Activated T-cell treated with anti-CD3 and anti-CD28 coated beads, Interleukin-2, amount 50 U/mL, for 72 hours (primary cell): ENCODE data around the gene CZIB. TPM values are rescaled to one million over a fixed set of nuclear protein-coding genes. Genes with fewer than 3 reads are reported as not detected.

Experiments used
- ATAC-seq, 2 donors: fragments of 150-1000 bp; cut with Tn5 transposase; replicated peaks in 1 of 2; 2 replicates each; pipeline ENCODE4 v1.10.0; 2021; ENCODE audit warnings: moderate library complexity in 2 of 2, mild to moderate bottlenecking in 1 of 2
- DNase-seq, 2 donors: peaks; one replicate each; pipeline ENCODE4 v3.0.0; 2021 to 2022; ENCODE audit warnings: mixed read lengths in 1 of 2
- H3K27ac Mint-ChIP-seq: one replicate; pipeline ENCODE4 v1.8.0; 2022; ENCODE audit warnings: mild to moderate bottlenecking, moderate library complexity, mixed read lengths
- H3K27me3 Mint-ChIP-seq: one replicate; pipeline ENCODE4 v1.8.0; 2022; ENCODE audit warnings: low read depth, mixed read lengths
- H3K36me3 Mint-ChIP-seq, 2 donors: one replicate each; pipeline ENCODE4 v1.8.0; 2022; ENCODE audit warnings: mixed read lengths in 2 of 2, mild to moderate bottlenecking in 1 of 2; ENCODE audit not compliant: insufficient read depth in 2 of 2
- H3K4me1 Mint-ChIP-seq: one replicate; pipeline ENCODE4 v1.8.0; 2022; ENCODE audit warnings: low read depth, mixed read lengths
- H3K4me3 Mint-ChIP-seq, 2 donors: one replicate each; pipeline ENCODE4 v1.8.0; 2022; ENCODE audit warnings: mild to moderate bottlenecking in 2 of 2, mixed read lengths in 2 of 2, moderate library complexity in 2 of 2
- H3K9me3 Mint-ChIP-seq, 2 donors: one replicate each; pipeline ENCODE4 v1.8.0; 2022; ENCODE audit warnings: mixed read lengths in 2 of 2
- total RNA-seq, 2 donors: library from RNA; stranded (reverse); gene quantifications; one replicate each; pipeline ENCODE4 v1.2.3, GENCODE V29; 2022

The CZIB gene
- total RNA-seq, result 10 to 100 TPM; 43.1 to 43.4 TPM

DNA sequence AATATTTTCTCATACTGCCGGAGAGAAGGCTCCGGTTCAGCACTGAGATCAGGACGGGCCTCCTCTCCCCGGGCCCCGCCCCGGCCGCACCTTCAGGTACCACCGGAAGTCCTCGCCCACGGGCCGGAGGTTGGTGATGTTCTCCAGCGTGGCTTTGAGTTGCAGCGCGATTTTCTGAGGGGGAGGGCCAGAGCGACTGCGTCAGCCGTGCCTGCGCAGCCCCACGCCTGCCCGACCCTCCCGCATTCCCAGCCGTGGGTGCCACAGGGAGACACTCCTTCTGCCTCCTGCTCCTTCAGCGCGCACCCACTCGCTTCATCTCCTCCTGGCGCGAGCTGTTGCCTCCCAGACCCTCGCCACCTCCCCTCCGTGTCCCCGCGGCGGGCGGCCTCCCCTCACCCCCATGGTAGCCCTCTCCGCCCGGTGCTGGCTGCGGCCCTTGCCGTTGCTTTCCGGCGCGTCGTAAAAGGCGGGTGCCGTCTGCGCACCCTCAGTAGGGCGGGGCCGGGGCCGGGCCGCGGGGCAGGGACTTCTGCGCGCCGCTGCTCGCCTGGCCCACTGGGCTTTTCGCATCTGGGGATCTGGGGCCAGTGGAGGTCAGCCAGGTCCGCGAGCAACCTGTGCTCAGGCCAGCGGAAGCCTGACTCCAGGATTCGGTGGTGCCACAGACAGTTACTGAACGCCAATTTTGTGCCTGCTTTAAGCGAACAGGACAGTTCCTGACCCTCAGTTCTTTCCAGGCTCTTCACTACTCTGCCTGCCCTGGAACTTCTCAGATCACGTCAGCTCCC lies at the start of gene CZIB:
TSS of gene CZIB (minus strand) at position 464 of the 791 bp plus-strand sequence. CDS start at position 405, 59 bp downstream.
- H3K4me1 Mint-ChIP-seq, result peaks cover 37% of the 10 kb centered on the region
- no peaks in the 10 kb centered on the region for H3K9me3 Mint-ChIP-seq
- ATAC-seq (peak; percentile 93 to 94), DNase-seq (peak; percentile 96 to 98)
- H3K27ac Mint-ChIP-seq, result peak within 1 kb of the TSS; percentile 94
- peaks cover 0 to 1% of the 10 kb centered on the region in 2 donors for H3K36me3 Mint-ChIP-seq
- peak within 1 kb of the TSS; percentile 87 for H3K4me3 Mint-ChIP-seq
- no peaks in the 10 kb centered on the region for H3K27me3 Mint-ChIP-seq

DNA sequence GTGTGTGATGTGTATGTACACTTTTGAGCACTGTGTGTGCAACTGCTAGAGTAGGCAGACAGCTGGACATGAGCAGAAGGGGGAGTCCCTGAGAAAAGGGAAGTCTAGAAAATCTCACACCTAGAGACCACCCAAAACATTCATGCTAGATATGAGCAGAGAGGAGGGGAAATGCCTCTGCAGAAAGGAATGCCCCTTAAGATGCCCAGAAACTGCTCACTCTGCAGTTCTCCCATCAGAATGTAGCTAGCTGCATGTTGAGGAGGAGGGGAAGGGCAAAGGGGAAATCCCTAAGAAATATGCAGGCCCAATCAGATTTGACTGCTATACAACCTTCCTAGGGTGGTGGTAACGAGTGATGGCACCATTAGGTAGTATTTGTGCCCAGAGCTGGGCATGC lies 49.7 kb upstream of the CZIB start:
- Mint-ChIP-seq H3K4me1 (peaks cover 5% of the 10 kb centered on the region), H3K4me3 (no peak overlapping the region), H3K9me3 (no peaks in the 10 kb centered on the region), H3K27me3 (no peaks in the 10 kb centered on the region), H3K36me3 (peaks cover 12 to 17% of the 10 kb centered on the region in 2 donors), H3K27ac (no peak overlapping the region)
- ATAC-seq, result peak in 1 of 2 donors; percentile 32
- DNase-seq, result no peak

- Mint-ChIP-seq H3K27me3 (no peaks in the 10 kb centered on the region), H3K36me3 (peaks cover 14 to 25% of the 10 kb centered on the region in 2 donors), H3K27ac (no peak overlapping the region), H3K4me1 (peaks cover 5% of the 10 kb centered on the region), H3K9me3 (no peaks in the 10 kb centered on the region), H3K4me3 (no peak overlapping the region)
- ATAC-seq (no peak), DNase-seq (no peak)
Observed at GRCh38 chr1:53267761-53268160, 47.3 kb upstream of the CZIB start.

DNA sequence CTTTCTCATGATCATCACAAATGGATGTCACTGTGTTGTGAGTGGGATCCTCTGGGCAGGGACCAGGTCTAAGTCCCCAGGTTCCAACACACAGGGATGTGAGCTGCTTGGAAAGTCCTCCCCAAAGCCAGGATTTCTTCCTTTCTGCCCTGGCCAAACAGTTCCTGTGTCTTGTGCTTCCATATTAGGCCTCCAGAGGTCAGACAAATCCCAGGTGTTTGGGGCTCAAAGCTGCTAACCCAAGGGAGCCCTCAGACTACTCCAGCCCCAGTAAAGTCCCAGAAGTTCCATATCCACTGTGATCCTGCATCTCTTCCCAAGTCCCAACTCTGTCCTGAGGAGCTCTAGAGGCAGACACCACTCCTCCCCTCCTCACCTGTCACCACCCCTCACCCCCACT lies 45.6 kb upstream of the CZIB start:
- H3K27me3 Mint-ChIP-seq, result no peaks in the 10 kb centered on the region
- H3K4me1 Mint-ChIP-seq, result peaks cover 5% of the 10 kb centered on the region
- H3K27ac Mint-ChIP-seq, result no peak overlapping the region
- H3K4me3 Mint-ChIP-seq, result no peak overlapping the region
- H3K9me3 Mint-ChIP-seq, result no peaks in the 10 kb centered on the region
- DNase-seq (no peak), ATAC-seq (no peak)
- H3K36me3 Mint-ChIP-seq, result peaks cover 14 to 26% of the 10 kb centered on the region in 2 donors

DNA sequence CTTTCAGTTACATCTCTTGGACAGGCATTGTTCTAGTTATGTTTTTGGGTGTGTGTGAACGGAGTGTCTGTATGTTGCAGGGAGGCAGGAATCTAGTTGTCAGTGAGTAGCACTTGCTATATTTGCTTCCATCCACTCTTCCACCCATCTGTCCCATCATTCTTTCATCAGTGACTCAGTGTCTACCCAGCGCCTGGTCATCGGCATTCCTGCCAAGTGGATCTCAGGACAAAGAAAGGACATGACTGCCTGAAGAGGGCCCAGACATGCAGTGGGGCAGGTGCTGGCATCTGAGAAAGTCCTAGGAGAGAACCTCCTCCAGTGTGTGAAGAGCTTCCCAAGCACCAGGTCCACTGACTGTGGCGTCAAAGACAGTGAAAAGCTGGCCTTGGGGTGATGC lies 45.1 kb upstream of the CZIB start:
- no peak for DNase-seq
- Mint-ChIP-seq H3K36me3 (peaks cover 15 to 29% of the 10 kb centered on the region in 2 donors), H3K4me3 (no peak overlapping the region)

GRCh38 chr1:53264048-53264447 lies 43.6 kb upstream of the CZIB start:
- H3K4me3 Mint-ChIP-seq, result no peak overlapping the region
- H3K27me3 Mint-ChIP-seq, result no peaks in the 10 kb centered on the region
- no peak for ATAC-seq
- peaks cover 14 to 27% of the 10 kb centered on the region in 2 donors for H3K36me3 Mint-ChIP-seq
- no peaks in the 10 kb centered on the region for H3K4me1 Mint-ChIP-seq
- DNase-seq, result no peak
- H3K27ac Mint-ChIP-seq, result no peak overlapping the region
- H3K9me3 Mint-ChIP-seq, result no peaks in the 10 kb centered on the region

More for the DNA sequence above, 45.1 kb upstream of the CZIB start:
- Mint-ChIP-seq H3K9me3 (no peaks in the 10 kb centered on the region), H3K4me1 (peaks cover 5% of the 10 kb centered on the region), H3K27ac (no peak overlapping the region), H3K27me3 (no peaks in the 10 kb centered on the region)
- ATAC-seq, result no peak

GRCh38 chr1:53262000-53262399 lies 41.6 kb upstream of the CZIB start:
- H3K9me3 Mint-ChIP-seq, result no peaks in the 10 kb centered on the region
- no peak for DNase-seq
- peaks cover 17 to 30% of the 10 kb centered on the region in 2 donors for H3K36me3 Mint-ChIP-seq
- H3K27ac Mint-ChIP-seq, result no peak overlapping the region
- no peak overlapping the region for H3K4me3 Mint-ChIP-seq
- no peaks in the 10 kb centered on the region for H3K27me3 Mint-ChIP-seq
- ATAC-seq, result no peak
- no peaks in the 10 kb centered on the region for H3K4me1 Mint-ChIP-seq

DNA sequence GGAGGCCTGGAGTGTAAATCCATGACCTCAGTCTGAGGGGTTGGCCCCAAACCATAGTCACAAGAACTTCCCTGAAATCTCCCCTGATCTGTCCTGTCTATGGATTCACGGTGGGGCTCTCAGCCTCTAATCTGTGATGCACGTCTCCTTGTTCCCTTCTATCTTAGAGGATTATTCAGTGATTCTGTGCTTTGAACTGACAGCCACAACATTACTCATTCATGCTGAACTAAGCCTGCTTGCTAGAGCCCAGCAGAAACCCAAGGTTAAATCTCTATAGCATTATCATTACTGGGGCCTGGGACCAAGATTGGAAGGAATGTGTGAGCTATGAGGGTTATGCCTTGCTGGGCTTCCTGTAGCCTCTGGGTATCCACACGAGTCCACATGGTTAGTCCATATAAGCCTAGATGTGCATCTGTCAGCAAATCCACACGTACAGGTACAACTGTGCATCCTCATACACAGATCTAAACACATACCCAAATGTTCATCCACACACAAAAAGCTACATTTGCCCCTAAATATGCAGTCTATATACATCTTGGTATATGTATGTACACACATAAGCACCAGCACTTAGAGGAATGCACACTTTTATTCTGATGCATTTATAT lies 40.3 kb upstream of the CZIB start:
- ATAC-seq (no peak), DNase-seq (no peak)
- peaks cover 15 to 30% of the 10 kb centered on the region in 2 donors for H3K36me3 Mint-ChIP-seq

DNA sequence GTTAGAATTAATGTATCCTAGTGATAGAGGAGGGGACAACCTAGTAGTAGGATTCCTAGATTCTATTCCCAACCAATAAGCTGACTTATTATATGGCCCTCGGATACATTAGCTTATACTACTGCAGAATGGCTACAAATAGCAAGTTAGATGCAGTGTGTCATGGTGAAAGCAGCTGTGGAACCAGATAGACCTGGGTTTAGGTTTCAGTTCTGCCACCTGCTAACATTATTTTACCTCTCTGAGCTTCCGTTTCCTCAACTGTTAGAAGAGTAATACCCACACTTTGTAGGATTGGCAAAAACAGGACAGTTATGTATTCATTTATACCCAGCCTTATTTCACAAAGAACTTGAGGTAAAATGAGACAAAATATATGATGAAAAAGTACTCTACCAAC lies 39.5 kb upstream of the CZIB start:
- H3K36me3 Mint-ChIP-seq, result peaks cover 11 to 26% of the 10 kb centered on the region in 2 donors
- no peak overlapping the region for H3K27ac Mint-ChIP-seq
- H3K4me3 Mint-ChIP-seq, result no peak overlapping the region
- no peaks in the 10 kb centered on the region for H3K9me3 Mint-ChIP-seq
- DNase-seq (no peak), ATAC-seq (no peak)
- H3K27me3 Mint-ChIP-seq, result no peaks in the 10 kb centered on the region
- H3K4me1 Mint-ChIP-seq, result no peaks in the 10 kb centered on the region

More for the DNA sequence above, 40.3 kb upstream of the CZIB start:
- Mint-ChIP-seq H3K27ac (no peak overlapping the region), H3K4me3 (no peak overlapping the region), H3K4me1 (no peaks in the 10 kb centered on the region), H3K9me3 (no peaks in the 10 kb centered on the region), H3K27me3 (no peaks in the 10 kb centered on the region)

DNA sequence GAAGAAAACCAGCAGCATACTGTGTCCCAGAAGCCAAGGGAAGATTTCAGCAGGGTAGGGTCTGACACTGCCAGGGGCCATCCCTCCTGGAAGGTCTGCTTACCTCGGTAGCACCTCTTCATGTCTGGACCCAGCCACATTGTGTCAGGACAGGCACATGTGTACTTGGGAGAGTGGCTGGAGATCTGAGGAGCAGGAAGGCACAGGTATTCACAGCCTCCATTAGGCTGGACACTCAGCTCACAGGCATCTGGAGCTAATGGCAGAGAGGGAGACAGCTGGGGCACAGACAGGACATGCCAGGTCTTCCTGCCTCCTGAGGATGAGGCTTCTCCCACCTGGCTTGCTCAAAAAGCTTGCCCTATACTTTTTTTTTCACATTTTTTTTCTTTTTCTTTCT lies 37.8 kb upstream of the CZIB start:
- Mint-ChIP-seq H3K36me3 (peaks cover 7 to 19% of the 10 kb centered on the region in 2 donors), H3K27me3 (no peaks in the 10 kb centered on the region), H3K4me1 (no peaks in the 10 kb centered on the region), H3K9me3 (no peaks in the 10 kb centered on the region), H3K27ac (no peak overlapping the region), H3K4me3 (no peak overlapping the region)
- no peak for DNase-seq
- no peak for ATAC-seq

DNA sequence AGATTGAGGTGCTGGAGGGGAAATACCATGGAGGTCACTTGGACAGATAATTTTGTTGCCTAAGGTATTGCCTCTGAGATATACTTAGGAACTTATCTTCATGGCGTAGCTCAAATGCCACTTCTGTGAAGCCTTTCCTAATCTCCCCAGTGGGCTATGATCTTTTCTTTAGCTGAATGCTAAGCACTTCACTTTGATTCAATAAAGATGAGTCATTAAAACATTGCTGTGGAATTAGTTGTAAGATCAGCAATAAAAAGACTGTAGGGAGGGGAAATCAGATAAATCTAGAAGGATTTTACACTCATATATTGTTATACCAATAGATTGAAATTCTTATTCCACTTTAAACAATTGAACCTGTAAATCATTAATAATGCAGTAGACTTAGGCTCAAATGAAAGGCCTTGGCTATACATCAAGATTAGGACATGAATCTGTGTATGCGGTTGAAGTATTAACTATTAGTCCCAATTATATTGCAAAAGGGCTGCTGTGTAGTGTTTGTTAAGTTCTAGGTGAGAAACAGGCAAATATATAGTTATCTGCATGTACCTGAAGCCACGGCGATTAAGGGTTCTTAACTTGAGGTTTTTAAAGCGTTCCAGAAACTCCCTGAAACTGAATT lies 37.1 kb upstream of the CZIB start:
- no peak overlapping the region for H3K4me3 Mint-ChIP-seq
- H3K9me3 Mint-ChIP-seq, result no peaks in the 10 kb centered on the region
- H3K36me3 Mint-ChIP-seq, result peaks cover 7 to 19% of the 10 kb centered on the region in 2 donors
- H3K27ac Mint-ChIP-seq, result no peak overlapping the region
- H3K4me1 Mint-ChIP-seq, result no peaks in the 10 kb centered on the region
- no peaks in the 10 kb centered on the region for H3K27me3 Mint-ChIP-seq
- no peak for DNase-seq
- ATAC-seq, result no peak

GRCh38 chr1:53256511-53257453 lies 36.3 kb upstream of the CZIB start:
- Mint-ChIP-seq H3K36me3 (peaks cover 7 to 20% of the 10 kb centered on the region in 2 donors), H3K4me3 (no peak overlapping the region), H3K9me3 (no peaks in the 10 kb centered on the region), H3K27ac (no peak overlapping the region), H3K4me1 (no peaks in the 10 kb centered on the region), H3K27me3 (no peaks in the 10 kb centered on the region)
- ATAC-seq, result no peak
- no peak for DNase-seq
